ENCODE data around the gene SMC4. TPM values are rescaled to one million over a fixed set of nuclear protein-coding genes. Genes with fewer than 3 reads are reported as not detected.
"Not testable (repeated sequence)": the region's sequence is repeated elsewhere in the genome, so short reads cannot be mapped to it uniquely, and the experiment has no call there.

The SMC4 gene
- polyA plus RNA-seq (ENCODE audit: insufficient read length in 3 of 3) = 100 to 1,000 TPM in 2 of 3 donors, 10 to 100 TPM in 1; 96.7 to 123 (median 107) TPM

GRCh38 chr3:160399125-160400029 is at the start of gene SMC4, which contains the start of gene IFT80:
SMC4 (plus strand) TSS chr3:160399650; CDS start chr3:160400827, 1,177 bp downstream.
IFT80 (minus strand) TSS chr3:160399225; CDS start chr3:160384600, 14,625 bp downstream.
- peak; percentile 93 to 96 (median 94) for DNase-seq (ENCODE audit: low read depth in 3 of 3, low spot score in 2 of 3)

- DNase-seq (ENCODE audit: low read depth in 3 of 3, low spot score in 2 of 3) = peak in 1 of 3 donors; percentile 2
These were observed 43.6 kb upstream of the SMC4 start for GRCh38 chr3:160355826-160356225.

DNA sequence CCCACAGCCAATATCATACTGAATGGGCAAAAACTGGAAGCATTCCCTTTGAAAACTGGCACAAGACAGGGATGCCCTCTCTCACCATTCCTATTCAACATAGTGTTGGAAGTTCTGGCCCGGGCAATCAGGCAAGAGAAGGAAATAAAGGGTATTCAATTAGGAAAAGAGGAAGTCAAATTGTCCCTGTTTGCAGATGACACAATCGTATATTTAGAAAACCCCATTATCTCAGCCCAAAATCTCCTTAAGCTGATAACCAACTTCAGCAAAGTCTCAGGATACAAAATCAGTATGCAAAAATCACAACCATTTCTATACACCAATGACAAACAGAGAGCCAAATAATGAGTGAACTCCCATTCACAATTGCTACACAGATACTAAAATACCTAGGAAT is 36.6 kb upstream of the SMC4 start:
- not testable (repeated sequence) for DNase-seq (ENCODE audit: low read depth in 3 of 3, low spot score in 2 of 3)

- DNase-seq (ENCODE audit: low read depth in 3 of 3, low spot score in 2 of 3) = no peak
These were observed 33.5 kb upstream of the SMC4 start for GRCh38 chr3:160365869-160366522.

GRCh38 chr3:160368804-160369203 is 30.6 kb upstream of the SMC4 start:
- no peak for DNase-seq (ENCODE audit: low read depth in 3 of 3, low spot score in 2 of 3)

- DNase-seq (ENCODE audit: low read depth in 3 of 3, low spot score in 2 of 3) = no peak
These were observed 29.7 kb upstream of the SMC4 start for GRCh38 chr3:160369784-160370183.

GRCh38 chr3:160370987-160371857 is 28.2 kb upstream of the SMC4 start:
- DNase-seq (ENCODE audit: low read depth in 3 of 3, low spot score in 2 of 3) = no peak

- DNase-seq (ENCODE audit: low read depth in 3 of 3, low spot score in 2 of 3) = no peak
These were observed 26.7 kb upstream of the SMC4 start for GRCh38 chr3:160372780-160373179.

DNA sequence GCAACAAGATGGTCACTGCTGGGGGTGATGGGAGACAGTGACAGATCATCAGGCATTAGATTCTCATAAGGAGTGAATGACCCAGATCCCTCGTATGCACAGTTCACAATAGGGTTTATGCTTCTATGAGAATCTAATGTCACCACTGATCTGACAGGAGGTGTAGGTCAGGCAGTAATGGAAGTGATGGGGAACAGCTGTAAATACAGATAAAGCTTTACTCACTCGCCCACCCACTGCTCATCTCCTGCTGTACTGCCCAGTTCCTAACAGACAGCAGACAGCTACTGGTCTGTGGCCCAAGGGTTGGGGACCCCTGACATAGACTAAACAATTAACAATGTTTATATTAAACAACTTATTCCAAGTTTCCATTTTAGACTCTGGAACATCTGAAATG is 25.8 kb upstream of the SMC4 start:
- DNase-seq (ENCODE audit: low read depth in 3 of 3, low spot score in 2 of 3) = no peak

DNA sequence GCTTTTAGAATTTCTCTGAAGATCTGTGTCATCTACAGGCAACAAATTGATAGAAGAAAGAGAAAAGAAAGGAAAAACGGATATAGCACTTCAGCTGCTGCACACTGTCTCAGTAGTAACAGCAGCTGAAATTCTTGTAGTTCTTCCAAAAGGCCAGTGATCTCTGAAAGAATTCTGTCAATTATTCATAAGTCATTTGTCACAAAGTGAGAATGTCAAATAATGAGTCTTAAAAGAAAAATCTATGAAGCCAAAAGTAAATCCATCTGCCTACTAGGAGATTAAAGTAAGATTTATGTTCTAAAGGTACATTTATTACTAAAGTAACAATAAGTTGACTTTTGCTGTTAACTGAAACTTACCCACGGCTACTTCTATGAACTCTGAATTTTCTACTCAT is 25.0 kb upstream of the SMC4 start:
- no peak for DNase-seq (ENCODE audit: low read depth in 3 of 3, low spot score in 2 of 3)

GRCh38 chr3:160374925-160375324 is 24.5 kb upstream of the SMC4 start:
- no peak for DNase-seq (ENCODE audit: low read depth in 3 of 3, low spot score in 2 of 3)

DNA sequence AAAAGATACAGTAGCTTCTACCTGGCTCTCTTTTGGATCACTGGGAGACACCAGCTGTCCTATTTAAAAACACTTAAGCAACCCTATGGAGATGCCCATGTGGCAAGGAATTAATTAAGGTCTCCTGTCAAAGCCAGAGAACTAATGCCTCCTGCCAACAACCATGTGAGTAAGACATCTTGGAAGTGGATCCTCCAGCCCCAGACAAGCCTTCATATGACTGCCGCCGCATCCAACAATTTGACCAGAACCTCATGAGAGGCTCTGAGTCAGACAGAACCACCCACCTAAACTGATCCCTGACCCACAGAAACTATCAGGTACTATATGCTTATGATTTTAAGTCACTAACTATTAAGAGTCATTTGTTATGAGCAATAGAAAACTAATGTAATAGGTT is 22.8 kb upstream of the SMC4 start:
- DNase-seq (ENCODE audit: low read depth in 3 of 3, low spot score in 2 of 3) = no peak

GRCh38 chr3:160378331-160379109 is 20.9 kb upstream of the SMC4 start:
- DNase-seq (ENCODE audit: low read depth in 3 of 3, low spot score in 2 of 3) = no peak

DNA sequence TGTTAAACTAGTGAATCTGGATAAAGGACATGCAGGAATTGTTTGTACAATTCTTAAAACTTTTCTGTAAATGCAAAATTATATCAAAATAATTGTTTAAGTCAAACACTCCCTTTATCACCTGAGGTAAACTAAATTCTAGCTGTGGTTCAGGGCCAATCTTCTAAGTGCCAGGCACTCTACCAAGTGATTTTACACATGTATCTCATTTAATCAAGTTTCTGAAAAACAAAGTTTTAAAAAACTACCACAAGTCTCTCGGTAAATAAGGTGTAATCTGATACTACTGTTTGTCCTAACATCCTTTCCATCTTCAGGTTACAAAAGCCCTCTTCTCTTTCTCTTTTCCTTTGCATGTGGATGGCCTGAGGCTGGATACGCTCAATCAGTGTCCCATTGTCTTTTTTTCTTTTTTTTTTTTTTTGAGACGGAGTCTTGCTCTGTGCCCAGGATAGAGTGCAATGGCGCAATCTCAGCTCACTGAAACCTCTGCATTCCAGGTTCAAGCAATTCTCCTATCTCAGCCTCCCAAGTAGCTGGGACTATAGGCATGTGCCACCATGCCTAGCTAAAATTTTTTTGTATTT is 19.7 kb upstream of the SMC4 start:
- DNase-seq (ENCODE audit: low read depth in 3 of 3, low spot score in 2 of 3) = no peak

DNA sequence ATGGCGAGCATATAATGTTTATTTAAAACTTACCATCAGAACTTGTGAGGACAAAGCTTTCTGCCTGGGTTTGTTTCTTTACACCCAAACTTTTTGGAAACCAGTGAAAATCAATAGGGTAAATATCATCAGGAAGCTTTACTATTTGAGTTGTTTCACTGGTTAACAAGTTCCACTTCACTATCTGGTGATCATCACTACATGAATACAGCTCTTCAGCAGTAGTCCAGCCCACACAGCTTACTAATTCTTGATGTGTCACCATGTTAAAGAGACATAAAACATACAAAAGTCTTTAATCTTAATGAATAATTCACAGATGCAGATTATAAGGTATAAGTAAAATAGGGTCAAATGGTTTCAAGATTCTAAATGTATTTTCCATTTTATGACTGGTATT is 18.0 kb upstream of the SMC4 start:
- no peak for DNase-seq (ENCODE audit: low read depth in 3 of 3, low spot score in 2 of 3)

- DNase-seq (ENCODE audit: low read depth in 3 of 3, low spot score in 2 of 3) = no peak
These were observed 14.7 kb upstream of the SMC4 start for GRCh38 chr3:160384639-160385318.

DNA sequence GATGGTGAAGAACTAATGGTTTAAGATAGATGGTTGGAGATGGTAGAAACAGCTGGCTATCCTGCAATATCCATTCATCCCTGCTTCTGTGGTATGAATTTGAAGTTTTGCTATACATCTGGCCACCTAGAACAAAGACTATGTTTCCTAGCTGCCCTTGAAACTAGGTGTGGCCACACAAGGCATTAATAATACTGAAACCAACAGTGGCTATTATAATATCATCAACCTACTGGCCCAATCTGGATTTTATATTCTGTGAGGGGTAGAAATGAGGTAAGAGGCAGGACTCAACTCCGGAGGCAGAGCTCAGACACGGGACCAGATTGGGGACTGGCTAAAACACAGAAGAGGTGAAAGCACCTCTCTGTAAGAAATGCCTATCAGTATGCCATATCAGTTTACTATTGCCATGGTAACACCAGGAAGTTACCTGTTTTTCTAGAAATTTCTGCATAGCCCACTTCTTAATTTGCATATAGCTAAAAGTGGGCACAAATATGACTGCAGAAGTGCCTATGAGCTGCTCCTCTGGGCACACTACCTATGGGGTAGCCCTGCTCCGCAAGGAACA is 8.8 kb upstream of the SMC4 start:
- no peak for DNase-seq (ENCODE audit: low read depth in 3 of 3, low spot score in 2 of 3)

GRCh38 chr3:160392798-160393197 is 6.7 kb upstream of the SMC4 start:
- DNase-seq (ENCODE audit: low read depth in 3 of 3, low spot score in 2 of 3) = no peak

All from right renal cortex interstitium (tissue), 3 donors.